Activated naive CD4-positive, alpha-beta T cell treated with anti-CD3 and anti-CD28 coated beads, Interleukin-2, amount 10 ng/mL, durations not matched to agents 7 days and 5 days (primary cell): ENCODE data around the gene PDE4B.

ENCODE experiments used
- CTCF ChIA-PET: fragments of 350-600 bp; sonication (Branson Sonifier 250); formaldehyde crosslinking; loops from one replicate; lab custom pipeline; 2021; ENCODE audit warnings: antibody characterized with exemption; lab: Charles Lee
- DNase-seq: peaks from one replicate; pipeline ENCODE4 v3.0.0-alpha.2; 2020
- H3K27ac Mint-ChIP-seq: one replicate; pipeline ENCODE4 v1.8.0; 2021; ENCODE audit warnings: mild to moderate bottlenecking, moderate library complexity, mixed read lengths
- H3K27me3 Mint-ChIP-seq: one replicate; pipeline ENCODE4 v1.8.0; 2021; ENCODE audit warnings: mild to moderate bottlenecking, mixed read lengths
- H3K36me3 Mint-ChIP-seq: one replicate; pipeline ENCODE4 v1.8.0; 2021; ENCODE audit warnings: mixed read lengths
- H3K4me1 Mint-ChIP-seq: one replicate; pipeline ENCODE4 v1.8.0; 2021; ENCODE audit warnings: mixed read lengths
- H3K4me3 Mint-ChIP-seq: one replicate; pipeline ENCODE4 v1.8.0; 2021; ENCODE audit warnings: mild to moderate bottlenecking, moderate library complexity, mixed read lengths
- H3K9me3 Mint-ChIP-seq: one replicate; pipeline ENCODE4 v1.8.0; 2021; ENCODE audit warnings: mixed read lengths

The PDE4B gene

GRCh38 chr1:66223681-66224080 is 431.0 kb downstream of the PDE4B start:
- CTCF ChIA-PET: interaction anchor here (1.4 to 10.8 kb wide), 2 partner anchors 18 to 268 kb away, joined by 3 to 57 read pairs; no protein-coding TSS in a partner anchor
- peaks cover 4% of the 10 kb centered on the region for H3K27me3 Mint-ChIP-seq
- H3K9me3 Mint-ChIP-seq: no peaks in the 10 kb centered on the region
- H3K27ac Mint-ChIP-seq: no peak overlapping the region
- DNase-seq: no peak
- no peak overlapping the region for H3K4me3 Mint-ChIP-seq
- H3K4me1 Mint-ChIP-seq: no peaks in the 10 kb centered on the region
- no peaks in the 10 kb centered on the region for H3K36me3 Mint-ChIP-seq

- Mint-ChIP-seq H3K27ac (no peak overlapping the region), H3K27me3 (peaks cover 7% of the 10 kb centered on the region), H3K36me3 (no peaks in the 10 kb centered on the region), H3K4me3 (no peak overlapping the region), H3K4me1 (no peaks in the 10 kb centered on the region), H3K9me3 (no peaks in the 10 kb centered on the region)
- DNase-seq: no peak
- CTCF ChIA-PET: interaction anchor here (10.8 kb wide), 1 partner anchor 15 kb away, joined by 57 read pairs; no protein-coding TSS in a partner anchor
Observed at GRCh38 chr1:66226985-66227384, 434.3 kb downstream of the PDE4B start.

- DNase-seq: no peak
- Mint-ChIP-seq H3K36me3 (no peaks in the 10 kb centered on the region), H3K4me1 (no peaks in the 10 kb centered on the region), H3K27ac (no peak overlapping the region), H3K27me3 (peaks cover 13% of the 10 kb centered on the region), H3K4me3 (no peak overlapping the region), H3K9me3 (no peaks in the 10 kb centered on the region)
- CTCF ChIA-PET: interaction anchor here (10.8 kb wide), 1 partner anchor 14 kb away, joined by 57 read pairs; no protein-coding TSS in a partner anchor
Observed at GRCh38 chr1:66227966-66228365, 435.3 kb downstream of the PDE4B start.

- Mint-ChIP-seq H3K9me3 (no peaks in the 10 kb centered on the region), H3K4me1 (no peaks in the 10 kb centered on the region), H3K4me3 (no peak overlapping the region), H3K27ac (no peak overlapping the region), H3K27me3 (peaks cover 16% of the 10 kb centered on the region), H3K36me3 (no peaks in the 10 kb centered on the region)
- no peak for DNase-seq
- CTCF ChIA-PET: interaction anchor here (10.8 kb wide), 1 partner anchor 11 kb away, joined by 57 read pairs; no protein-coding TSS in a partner anchor
Observed at GRCh38 chr1:66231217-66231616, 438.5 kb downstream of the PDE4B start.

GRCh38 chr1:66231681-66232463 is 439.2 kb downstream of the PDE4B start:
- CTCF ChIA-PET: interaction anchor here (10.8 kb wide), 1 partner anchor 10 kb away, joined by 57 read pairs; no protein-coding TSS in a partner anchor
- Mint-ChIP-seq H3K9me3 (no peaks in the 10 kb centered on the region), H3K27ac (no peak overlapping the region), H3K27me3 (peaks cover 20% of the 10 kb centered on the region), H3K4me3 (no peak overlapping the region), H3K4me1 (no peaks in the 10 kb centered on the region), H3K36me3 (no peaks in the 10 kb centered on the region)
- DNase-seq: no peak

GRCh38 chr1:66237042-66237441 is 444.3 kb downstream of the PDE4B start:
- Mint-ChIP-seq H3K27ac (no peak overlapping the region), H3K36me3 (no peaks in the 10 kb centered on the region), H3K27me3 (peaks cover 22% of the 10 kb centered on the region), H3K4me3 (no peak overlapping the region), H3K4me1 (peaks cover 3% of the 10 kb centered on the region), H3K9me3 (no peaks in the 10 kb centered on the region)
- CTCF ChIA-PET: interaction anchor here (1.4 to 10.8 kb wide), 2 partner anchors 209 to 276 kb away, joined by 3 to 306 read pairs; no protein-coding TSS in a partner anchor
- DNase-seq: no peak

GRCh38 chr1:66237722-66238479 is 445.2 kb downstream of the PDE4B start:
- no peaks in the 10 kb centered on the region for H3K36me3 Mint-ChIP-seq
- CTCF ChIA-PET: interaction anchor here (10.8 to 21.3 kb wide), 2 partner anchors 209 to 277 kb away, joined by 306 to 565 read pairs; no protein-coding TSS in a partner anchor
- no peaks in the 10 kb centered on the region for H3K9me3 Mint-ChIP-seq
- peaks cover 16% of the 10 kb centered on the region for H3K27me3 Mint-ChIP-seq
- H3K4me1 Mint-ChIP-seq: peaks cover 3% of the 10 kb centered on the region
- H3K4me3 Mint-ChIP-seq: no peak overlapping the region
- DNase-seq: no peak
- H3K27ac Mint-ChIP-seq: no peak overlapping the region

- CTCF ChIA-PET: interaction anchor here (5.1 to 21.3 kb wide), 3 partner anchors 12 to 279 kb away, joined by 57 to 565 read pairs (median 306); no protein-coding TSS in a partner anchor
- DNase-seq: no peak
- no peak overlapping the region for H3K4me3 Mint-ChIP-seq
Observed at GRCh38 chr1:66239834-66240233, 447.1 kb downstream of the PDE4B start.

GRCh38 chr1:66240491-66241484 is 448.1 kb downstream of the PDE4B start:
- H3K27me3 Mint-ChIP-seq: peaks cover 10% of the 10 kb centered on the region
- no peaks in the 10 kb centered on the region for H3K9me3 Mint-ChIP-seq
- peaks cover 3% of the 10 kb centered on the region for H3K4me1 Mint-ChIP-seq
- CTCF ChIA-PET: interaction anchor here (0.6 to 21.3 kb wide), 17 partner anchors 12 to 1165 kb away, joined by 3 to 565 read pairs (median 12); no protein-coding TSS in a partner anchor
- H3K27ac Mint-ChIP-seq: no peak overlapping the region
- no peaks in the 10 kb centered on the region for H3K36me3 Mint-ChIP-seq
- no peak for DNase-seq
- H3K4me3 Mint-ChIP-seq: no peak overlapping the region

More at GRCh38 chr1:66239834-66240233, 447.1 kb downstream of the PDE4B start:
- H3K4me1 Mint-ChIP-seq: peaks cover 3% of the 10 kb centered on the region
- no peaks in the 10 kb centered on the region for H3K36me3 Mint-ChIP-seq
- no peak overlapping the region for H3K27ac Mint-ChIP-seq
- no peaks in the 10 kb centered on the region for H3K9me3 Mint-ChIP-seq
- H3K27me3 Mint-ChIP-seq: peaks cover 10% of the 10 kb centered on the region

GRCh38 chr1:66242646-66243547 is 450.2 kb downstream of the PDE4B start:
- Mint-ChIP-seq H3K4me1 (peaks cover 3% of the 10 kb centered on the region), H3K36me3 (no peaks in the 10 kb centered on the region), H3K27me3 (peaks cover 6% of the 10 kb centered on the region), H3K4me3 (no peak overlapping the region), H3K27ac (no peak overlapping the region), H3K9me3 (no peaks in the 10 kb centered on the region)
- DNase-seq: peak; percentile 85
- CTCF ChIA-PET: interaction anchor here (0.7 to 21.3 kb wide), 70 partner anchors 8 to 1006 kb away, joined by 3 to 565 read pairs (median 4); no protein-coding TSS in a partner anchor

- peak; percentile 21 for DNase-seq
- CTCF ChIA-PET: interaction anchor here (0.5 to 21.3 kb wide), 34 partner anchors 9 to 432 kb away, joined by 3 to 565 read pairs (median 4); no protein-coding TSS in a partner anchor
- Mint-ChIP-seq H3K27ac (no peak overlapping the region), H3K36me3 (no peaks in the 10 kb centered on the region), H3K4me3 (no peak overlapping the region), H3K4me1 (peaks cover 7% of the 10 kb centered on the region), H3K27me3 (no peaks in the 10 kb centered on the region), H3K9me3 (no peaks in the 10 kb centered on the region)
Observed at GRCh38 chr1:66243548-66244130, 450.9 kb downstream of the PDE4B start.

GRCh38 chr1:66244429-66244828 is 451.7 kb downstream of the PDE4B start:
- CTCF ChIA-PET: interaction anchor here (0.8 to 21.3 kb wide), 10 partner anchors 8 to 387 kb away, joined by 3 to 565 read pairs (median 18); no protein-coding TSS in a partner anchor
- H3K27ac Mint-ChIP-seq: no peak overlapping the region
- DNase-seq: no peak
- H3K27me3 Mint-ChIP-seq: no peaks in the 10 kb centered on the region
- no peak overlapping the region for H3K4me3 Mint-ChIP-seq
- H3K4me1 Mint-ChIP-seq: peaks cover 9% of the 10 kb centered on the region
- no peaks in the 10 kb centered on the region for H3K36me3 Mint-ChIP-seq
- no peaks in the 10 kb centered on the region for H3K9me3 Mint-ChIP-seq
